H1 (cell line): ENCODE measurements around the gene SLC25A20. TPM values are rescaled to one million over a fixed set of nuclear protein-coding genes. Genes with fewer than 3 reads are reported as not detected.

Experiments
- CTCF ChIA-PET: fragments of 300-600 bp; sonication (Branson Sonifier 250); formaldehyde crosslinking; loops from one replicate; lab custom pipeline; 2021; ENCODE audit not compliant: partially characterized antibody; lab: Charles Lee
- POLR2A ChIA-PET: fragments of 300-600 bp; sonication (Branson Sonifier 250); formaldehyde crosslinking; loops from one replicate; lab custom pipeline; 2021; ENCODE audit warnings: inconsistent platforms; ENCODE audit not compliant: partially characterized antibody; lab: Charles Lee
- DNase-seq, 2 experiments: peaks; one replicate each; pipeline versions ENCODE4 v3.0.0 to v3.0.0-alpha.2; 2010 to 2022; ENCODE audit warnings: low spot score in 2 of 2, low read depth in 1 of 2, mixed read lengths in 1 of 2
- FAIRE-seq: peaks from 2 replicates; lab custom pipeline; 2011; peaks lifted over from hg19 to GRCh38; lab: Jason Lieb, UNC
- H2AFZ ChIP-seq: 2 replicates; pipeline ENCODE4 v1.8.1; 2012; ENCODE audit warnings: low read length, inconsistent platforms
- H2AK5ac ChIP-seq: 2 replicates; pipeline ENCODE4 v1.6.1; 2013; ENCODE audit warnings: low read depth, low read length
- H2BK120ac ChIP-seq: replicated peaks from 2 replicates; pipeline ENCODE3; 2013; ENCODE audit warnings: low read depth, low read length, inconsistent platforms
- H2BK12ac ChIP-seq: 2 replicates; pipeline ENCODE4 v1.6.1; 2013; ENCODE audit warnings: low read depth, low read length
- H2BK15ac ChIP-seq: 2 replicates; pipeline ENCODE4 v1.6.1; 2013; ENCODE audit warnings: low read length
- H2BK20ac ChIP-seq: 2 replicates; pipeline ENCODE4 v1.6.1; 2013; ENCODE audit warnings: low read length
- H2BK5ac ChIP-seq: 2 replicates; pipeline ENCODE4 v1.6.1; 2013; ENCODE audit warnings: low read depth, low read length
- H3K14ac ChIP-seq: 2 replicates; pipeline ENCODE4 v1.6.1; 2013; ENCODE audit warnings: inconsistent platforms; ENCODE audit not compliant: insufficient read length
- H3K18ac ChIP-seq: 2 replicates; pipeline ENCODE4 v1.6.1; 2013; ENCODE audit warnings: low read length; ENCODE audit errors: extremely low read depth
- H3K23ac ChIP-seq: 2 replicates; pipeline ENCODE4 v1.6.1; 2013; ENCODE audit warnings: inconsistent platforms; ENCODE audit not compliant: insufficient read length
- H3K23me2 ChIP-seq: 2 replicates; pipeline ENCODE4 v1.6.1; 2013; ENCODE audit warnings: low read depth, low read length
- H3K27ac ChIP-seq: 2 replicates; pipeline ENCODE4 v1.6.1; 2011; ENCODE audit warnings: low read depth, low read length, inconsistent platforms
- H3K27me3 ChIP-seq, 4 experiments: replicated peaks in 1 of 4; 1 replicate in 1 of 4; 2 replicates in 3 of 4; pipeline versions ENCODE4 v1.6.1 to v1.8.1; 2011 to 2013; ENCODE audit warnings: low read length in 3 of 4, mild to moderate bottlenecking in 3 of 4, inconsistent platforms in 2 of 4, mixed read lengths in 2 of 4, moderate library complexity in 1 of 4; ENCODE audit not compliant: control insufficient read depth in 3 of 4, insufficient read depth in 3 of 4; ENCODE audit errors: extremely low read depth in 1 of 4
- H3K36me3 ChIP-seq, 4 experiments: 2 replicates each; pipeline versions ENCODE4 v1.6.1 to v1.8.1; 2011 to 2013; ENCODE audit warnings: mild to moderate bottlenecking in 4 of 4, low read length in 3 of 4, moderate library complexity in 2 of 4, control low read depth in 1 of 4, inconsistent platforms in 1 of 4; ENCODE audit not compliant: insufficient read depth in 4 of 4, control insufficient read depth in 2 of 4
- H3K4ac ChIP-seq: replicated peaks from 2 replicates; pipeline ENCODE3; 2013; ENCODE audit warnings: low read length, low read depth, mixed read lengths, inconsistent platforms; ENCODE audit not compliant: insufficient read length
- H3K4me1 ChIP-seq, 4 experiments: replicated peaks in 1 of 4; 1 replicate in 1 of 4; 2 replicates in 3 of 4; pipeline versions ENCODE4 v1.6.1 to v1.8.1; 2011 to 2013; ENCODE audit warnings: low read length in 3 of 4, inconsistent platforms in 2 of 4, mixed read lengths in 1 of 4; ENCODE audit not compliant: insufficient read depth in 4 of 4, control insufficient read depth in 3 of 4
- H3K4me2 ChIP-seq, 2 experiments: 2 replicates each; pipeline versions ENCODE4 v1.6.1 to v1.8.1; 2011 to 2013; ENCODE audit warnings: low read depth in 2 of 2, low read length in 2 of 2, control low read depth in 1 of 2, inconsistent platforms in 1 of 2, mild to moderate bottlenecking in 1 of 2; ENCODE audit not compliant: insufficient read depth in 1 of 2
- H3K4me3 ChIP-seq, 4 experiments: fragments of 200-600, 300-600 bp in 1 of 4; sonication (generic), shearing (Covaris generic), sonication (Bioruptor Twin) in 1 of 4; 2 replicates each; pipeline versions ENCODE4 v1.5.1 to v1.8.1; 2011 to 2016; ENCODE audit warnings: low read length in 4 of 4, low read depth in 3 of 4, control low read depth in 2 of 4, inconsistent platforms in 2 of 4, mild to moderate bottlenecking in 2 of 4, mixed read lengths in 1 of 4, moderate library complexity in 1 of 4; ENCODE audit not compliant: insufficient read depth in 2 of 4; ENCODE audit errors: extremely low read depth in 1 of 4
- H3K56ac ChIP-seq: replicated peaks from 2 replicates; pipeline ENCODE3; 2013; ENCODE audit warnings: low read depth, mild to moderate bottlenecking, mixed read lengths, low read length, inconsistent platforms; ENCODE audit not compliant: insufficient read length
- H3K79me1 ChIP-seq: 2 replicates; pipeline ENCODE4 v1.6.1; 2013; ENCODE audit warnings: low read depth, low read length, control low read depth
- H3K79me2 ChIP-seq, 2 experiments: 2 replicates each; pipeline versions ENCODE4 v1.6.1 to v1.8.1; 2012 to 2013; ENCODE audit warnings: low read length in 2 of 2, mild to moderate bottlenecking in 2 of 2, inconsistent platforms in 1 of 2; ENCODE audit not compliant: insufficient read depth in 2 of 2, control insufficient read depth in 1 of 2
- H3K9ac ChIP-seq, 4 experiments: replicated peaks in 1 of 4; 1 replicate in 1 of 4; 2 replicates in 3 of 4; pipeline versions ENCODE4 v1.6.1 to v1.8.1; 2011 to 2013; ENCODE audit warnings: low read depth in 3 of 4, low read length in 3 of 4, control low read depth in 2 of 4, mild to moderate bottlenecking in 2 of 4, moderate library complexity in 2 of 4, inconsistent platforms in 1 of 4; ENCODE audit errors: extremely low read depth in 1 of 4
- H3K9me3 ChIP-seq, 2 experiments: 2 replicates each; pipeline versions ENCODE4 v1.6.1 to v1.8.1; 2012 to 2013; ENCODE audit warnings: mild to moderate bottlenecking in 2 of 2, moderate library complexity in 2 of 2, control low read depth in 1 of 2, inconsistent platforms in 1 of 2, low read depth in 1 of 2, low read length in 1 of 2, mixed read lengths in 1 of 2; ENCODE audit not compliant: insufficient read depth in 2 of 2
- H4K20me1 ChIP-seq, 2 experiments: replicated peaks in 1 of 2; 2 replicates each; pipeline versions ENCODE3 to v1.8.1; 2011 to 2013; ENCODE audit warnings: inconsistent platforms in 2 of 2, low read length in 2 of 2, mild to moderate bottlenecking in 1 of 2; ENCODE audit not compliant: insufficient read depth in 2 of 2, control insufficient read depth in 1 of 2
- H4K5ac ChIP-seq: 2 replicates; pipeline ENCODE4 v1.6.1; 2013; ENCODE audit warnings: low read length, low read depth, mixed read lengths, inconsistent platforms; ENCODE audit not compliant: insufficient read length
- H4K8ac ChIP-seq: 2 replicates; pipeline ENCODE4 v1.8.0; 2013; ENCODE audit warnings: mild to moderate bottlenecking, moderate library complexity, low read length, inconsistent platforms; ENCODE audit not compliant: insufficient read depth; ENCODE audit errors: extremely low read depth
- H4K91ac ChIP-seq: replicated peaks from 2 replicates; pipeline ENCODE3; 2013; ENCODE audit warnings: low read length, mixed read lengths, inconsistent platforms; ENCODE audit not compliant: insufficient read length
- CEBPB ChIP-seq: IDR thresholded peaks from 2 replicates; pipeline ENCODE4 v1.6.1; 2012; ENCODE audit warnings: low read depth, low read length
- POLR2AphosphoS5 ChIP-seq: IDR thresholded peaks from 2 replicates; pipeline ENCODE4 v1.6.1; 2011; ENCODE audit warnings: low read depth, low read length
- RBBP5 ChIP-seq: IDR thresholded peaks from 2 replicates; pipeline ENCODE4 v1.7.1; 2012; ENCODE audit warnings: low read depth, mild to moderate bottlenecking, inconsistent platforms, low read length, moderate library complexity, borderline replicate concordance
- polyA plus RNA-seq, 7 experiments: library from polyadenylated mRNA; depleted of rRNA in 3 of 7; stranded (reverse) in 5 of 7; unstranded in 2 of 7; fragments of >200 nt in 5 of 7; fragments of 200-250 nt in 2 of 7; gene quantifications; 1 replicate in 5 of 7; 2 replicates in 1 of 7; 4 replicates in 1 of 7; pipeline versions ENCODE4 v1.2.1 to v1.2.3, GENCODE V29; 2011 to 2013; ENCODE audit warnings: missing spikeins in 2 of 7, mixed read lengths in 2 of 7
- total RNA-seq: library from RNA; stranded (reverse); fragmentation: NEBNext Ultra II Directional; extraction: Animal tissue kit (Norgen Biotek cat#: 25700); gene quantifications from 2 replicates; pipeline ENCODE4 v1.2.1, GENCODE V29; 2021

The SLC25A20 gene
- total and polyA plus RNA-seq, 2 of the 8 experiments (the other 6 are each of a cell fraction or from before 2014, with no cell fraction given), result 3.8 to 4.0 TPM

DNA sequence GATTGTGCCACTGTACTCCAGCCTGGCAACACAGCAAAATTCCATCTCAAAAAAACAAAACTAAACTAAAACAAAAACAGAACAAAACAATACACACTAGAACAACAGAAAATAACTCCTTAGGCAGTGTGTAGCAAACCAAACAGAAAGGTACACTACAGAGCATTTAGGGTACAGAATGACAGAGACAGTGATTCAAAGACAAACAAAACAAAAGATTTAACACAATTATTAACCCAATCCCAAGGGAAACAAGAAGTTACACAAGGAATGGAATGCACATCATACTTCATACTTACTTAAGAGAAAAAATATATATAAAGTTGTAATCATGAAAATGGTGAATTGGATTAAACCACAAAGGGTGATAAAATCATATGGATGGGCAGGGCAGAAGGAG, 12.9 kb downstream of the SLC25A20 start:
- Histone ChIP-seq H2BK120ac (no peak overlapping the region), H2BK20ac (no peak overlapping the region), H2BK15ac (no peak overlapping the region), H4K20me1 (no peaks in the 10 kb centered on the region), H4K91ac (no peak overlapping the region), H3K9ac (no peak overlapping the region), H3K23ac (no peak overlapping the region), H3K9me3 (no peaks in the 10 kb centered on the region), H3K79me2 (no peaks in the 10 kb centered on the region), H3K4ac (no peak overlapping the region), H3K27me3 (no peaks in the 10 kb centered on the region), H3K18ac (no peak overlapping the region), H3K4me3 (no peak overlapping the region), H2AFZ (no peak overlapping the region), H4K8ac (no peak overlapping the region), H3K56ac (no peak overlapping the region), H2BK5ac (no peak overlapping the region), H3K36me3 (no peaks in the 10 kb centered on the region), H3K27ac (no peak overlapping the region), H2AK5ac (no peak overlapping the region), H3K23me2 (no peaks in the 10 kb centered on the region), H3K14ac (no peak overlapping the region), H4K5ac (no peak overlapping the region), H3K4me2 (no peak overlapping the region), H3K79me1 (no peaks in the 10 kb centered on the region), H3K4me1 (no peaks in the 10 kb centered on the region), H2BK12ac (no peak overlapping the region)
- ChIA-PET CTCF (interaction anchor here (0.6 to 2.0 kb wide), 3 partner anchors 9 to 33 kb away, joined by 3 to 6 read pairs (median 3); partner anchors contain the start of gene ARIH2), POLR2A (interaction anchor here (1.6 kb wide), 1 partner anchor 13 kb away, joined by 11 read pairs; the partner anchor contains the start of gene SLC25A20)
- TF ChIP-seq CEBPB (no peak), RBBP5 (no peak), POLR2AphosphoS5 (no peak)
- DNase-seq, result no peak
- FAIRE-seq, result no peak
